ENCODE results near the gene GPR107.

GPR107 gene

DNA sequence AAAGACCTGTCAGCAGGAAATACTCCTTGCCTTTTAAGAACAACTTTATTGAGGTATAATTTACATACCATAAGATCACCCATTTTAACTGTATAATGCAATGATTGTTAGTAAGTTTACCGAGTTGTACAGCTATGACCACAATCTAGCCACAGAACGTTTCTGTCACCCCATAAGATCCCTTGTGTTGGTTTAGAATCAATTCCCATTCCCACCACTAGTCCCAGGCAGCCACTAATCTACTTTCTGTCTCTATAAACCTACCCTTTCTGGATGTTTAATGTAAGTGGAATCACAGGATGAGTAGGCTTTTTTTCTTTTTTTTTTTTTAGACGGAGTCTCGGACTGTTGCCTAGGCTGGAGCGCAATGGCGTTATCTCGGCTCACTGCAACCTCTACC is 4.4 kb downstream of the GPR107 start:
- DNase-seq: peak in 1 of 5 donors; percentile 16

DNA sequence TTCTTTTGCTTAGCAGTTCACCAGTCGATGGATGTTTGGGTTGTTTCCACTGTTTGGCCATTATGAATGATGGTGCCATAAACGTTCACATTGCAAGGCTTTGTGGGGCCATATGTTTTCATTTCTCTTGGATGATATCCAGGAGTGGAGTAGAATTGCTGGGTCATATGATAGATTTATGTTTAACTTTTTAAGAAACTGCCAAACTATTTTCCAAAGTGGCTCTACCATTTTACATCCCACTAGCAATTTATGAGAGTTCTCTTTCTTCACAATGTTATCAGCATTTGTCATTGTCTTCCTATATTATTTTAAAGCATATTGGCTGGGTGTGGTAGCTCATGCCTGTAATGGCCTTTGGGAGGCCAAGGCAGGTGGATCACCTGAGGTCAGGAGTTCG is 5.2 kb downstream of the GPR107 start:
- no peak for DNase-seq

DNA sequence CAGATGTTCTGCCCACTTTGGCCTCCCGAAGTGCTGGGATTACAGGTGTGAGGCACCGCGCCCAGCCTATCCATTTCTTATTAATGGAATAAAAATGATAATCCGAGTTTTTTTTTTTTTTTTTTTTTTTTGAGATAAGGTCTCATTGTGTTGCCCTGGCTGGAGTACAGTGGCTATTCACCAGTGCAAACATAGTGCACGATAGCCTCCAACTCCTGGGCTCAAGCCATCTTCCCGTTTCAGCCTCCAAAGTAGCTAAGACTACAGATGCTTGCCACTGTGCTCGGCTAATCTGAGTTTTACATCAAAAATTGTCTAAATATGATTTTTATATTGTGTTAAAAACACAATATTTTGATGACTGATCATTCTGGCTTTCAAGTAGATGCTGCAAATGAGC is 6.6 kb downstream of the GPR107 start:
- DNase-seq: no peak

DNA sequence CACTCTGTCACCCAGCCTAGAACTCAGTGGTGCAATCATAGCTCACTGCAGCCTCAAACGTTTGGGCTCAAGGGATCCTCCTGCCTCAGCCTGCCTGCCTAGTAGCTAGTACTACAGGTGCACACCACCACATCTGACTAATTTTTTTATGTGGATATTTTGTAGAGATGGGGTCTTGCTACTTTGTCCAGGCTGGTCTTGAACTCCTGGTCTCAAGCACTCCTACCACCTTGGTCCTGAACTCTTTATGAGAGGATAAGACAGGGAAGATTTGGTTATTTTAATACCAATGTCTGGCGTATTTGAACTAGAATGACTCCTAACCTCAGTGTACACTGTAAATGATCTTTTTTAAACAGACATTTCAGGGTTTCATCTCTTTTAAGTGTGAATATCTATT is 9.0 kb downstream of the GPR107 start:
- no peak for DNase-seq

DNA sequence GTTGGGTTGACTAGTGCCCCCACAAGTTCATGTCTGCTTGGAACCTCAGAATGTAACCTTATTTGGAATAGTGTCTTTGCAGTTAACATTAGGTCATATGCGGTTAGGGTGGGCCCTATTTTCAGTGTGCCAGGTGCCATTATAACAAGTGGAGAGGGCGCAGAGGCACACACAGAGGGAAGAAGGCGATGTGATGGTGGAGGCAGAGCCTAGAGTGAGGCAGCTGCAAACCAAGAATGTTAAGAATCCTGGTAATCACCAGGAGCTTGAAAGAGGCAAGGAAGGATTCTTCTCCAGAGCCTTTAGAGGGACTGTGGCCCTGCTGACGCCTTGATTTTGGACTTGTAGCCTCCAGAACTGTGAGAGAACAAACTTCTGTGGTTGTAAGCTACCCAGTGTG is 10.9 kb downstream of the GPR107 start:
- no peak for DNase-seq

DNA sequence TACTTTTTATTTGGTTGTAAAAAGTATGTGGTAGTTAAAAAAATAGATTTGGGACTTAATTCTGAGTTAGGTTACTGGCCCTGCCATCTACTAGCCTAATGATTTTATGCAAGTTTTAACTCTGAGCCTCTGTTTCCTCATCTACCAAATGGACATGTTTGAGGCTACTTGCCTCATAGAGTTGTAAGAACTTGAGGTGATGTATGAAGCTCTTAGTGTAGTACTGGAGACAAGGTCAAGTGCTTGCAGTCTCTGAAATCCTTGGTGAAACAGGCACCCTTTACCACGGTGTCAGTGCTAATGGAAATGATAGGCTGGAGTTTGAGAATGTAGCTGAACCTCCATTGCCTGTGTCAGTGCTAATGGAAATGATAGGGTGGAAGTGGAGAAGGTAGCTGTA is 15.3 kb downstream of the GPR107 start:
- no peak for DNase-seq

DNA sequence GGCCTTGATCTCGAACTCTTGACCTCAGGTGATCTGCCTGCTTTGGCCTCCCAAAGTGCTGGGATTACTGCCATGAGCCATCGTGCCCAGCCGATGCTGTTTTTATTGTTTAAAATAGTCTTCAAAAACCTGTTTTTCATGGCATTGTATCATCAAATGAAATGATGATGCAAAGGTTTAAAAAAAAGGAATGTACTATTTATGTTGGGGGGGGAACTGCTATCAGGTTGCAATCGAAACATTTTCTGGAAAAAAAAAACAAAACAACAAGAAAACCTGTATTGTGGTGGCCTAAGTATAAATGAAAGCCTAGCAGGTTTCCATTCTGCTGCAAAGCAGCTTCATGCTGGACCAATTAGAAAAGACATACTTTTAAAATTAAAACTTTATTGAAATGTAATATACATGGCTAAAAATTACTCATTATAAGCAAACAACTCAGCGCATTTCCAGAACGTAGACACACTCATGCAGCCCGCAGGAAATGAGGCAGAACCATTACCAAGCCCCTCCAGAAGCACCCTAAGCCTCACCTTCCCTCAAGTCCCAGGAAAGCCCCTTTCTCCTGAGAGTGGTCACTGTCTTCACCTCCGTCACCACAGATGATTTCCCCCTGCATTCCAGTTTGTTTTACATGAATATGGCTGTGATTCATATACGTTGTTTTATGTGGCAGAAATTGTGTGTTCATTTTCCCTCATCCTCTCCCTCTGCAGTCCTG is 19.0 kb downstream of the GPR107 start:
- DNase-seq: no peak

DNA sequence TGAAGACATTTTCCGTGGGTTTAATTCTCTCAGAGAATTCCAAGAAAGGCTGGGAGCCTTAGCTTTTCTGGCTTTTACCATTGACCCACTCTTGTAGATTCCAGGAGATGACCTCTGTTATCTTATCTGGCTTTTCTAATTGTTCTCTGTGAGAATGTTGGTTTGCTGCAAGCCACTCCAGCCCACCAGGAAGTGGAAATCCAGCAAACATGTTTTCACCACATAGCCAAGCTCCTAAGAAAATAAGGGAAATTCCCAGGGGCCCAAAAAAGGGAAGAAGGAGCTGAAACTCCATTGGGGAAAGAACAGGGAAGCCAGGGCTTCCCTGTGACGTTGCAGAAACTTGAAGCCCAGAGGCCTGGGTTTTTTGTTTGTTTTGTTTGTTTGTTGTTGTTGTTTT is 19.7 kb downstream of the GPR107 start:
- no peak for DNase-seq

DNA sequence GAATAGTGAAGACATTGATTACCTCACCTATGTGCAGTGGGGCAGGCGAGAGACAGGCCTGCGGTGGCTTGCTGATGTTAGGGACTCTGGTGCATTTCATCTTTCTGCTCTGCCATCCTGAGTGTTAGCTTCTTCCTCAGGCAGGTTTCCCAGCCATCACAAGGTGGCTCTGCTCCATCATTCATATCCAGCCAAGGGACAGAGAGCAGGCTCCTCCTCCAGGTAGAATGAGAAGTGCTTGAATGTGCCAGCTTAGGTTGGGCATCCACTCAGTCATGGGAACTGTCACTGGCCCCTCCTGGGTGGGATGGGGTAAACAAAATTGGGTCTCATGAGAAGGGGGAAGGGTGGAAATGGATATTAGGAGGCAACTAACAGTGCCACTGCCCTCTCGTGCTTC is 24.8 kb downstream of the GPR107 start:
- no peak for DNase-seq

DNA sequence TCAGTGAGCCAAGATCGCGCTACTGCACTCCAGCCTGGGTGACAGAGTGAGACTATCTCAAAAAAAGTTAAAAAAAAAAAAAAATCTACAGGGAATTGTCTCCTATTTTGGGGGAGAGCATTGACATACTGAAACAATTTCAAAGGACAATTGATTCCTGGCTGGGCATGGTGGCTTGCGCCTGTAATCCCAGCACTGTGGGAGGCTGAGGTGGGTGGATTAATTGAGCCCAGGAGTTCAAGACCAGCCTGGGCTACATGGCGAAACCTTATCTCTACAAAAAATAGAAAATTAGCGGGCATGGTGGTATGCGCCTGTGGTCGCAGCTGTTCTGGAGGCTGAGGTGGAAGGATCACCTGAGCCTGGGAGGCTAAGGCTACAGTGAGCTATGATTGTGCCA is 30.6 kb downstream of the GPR107 start:
- DNase-seq: no peak

DNA sequence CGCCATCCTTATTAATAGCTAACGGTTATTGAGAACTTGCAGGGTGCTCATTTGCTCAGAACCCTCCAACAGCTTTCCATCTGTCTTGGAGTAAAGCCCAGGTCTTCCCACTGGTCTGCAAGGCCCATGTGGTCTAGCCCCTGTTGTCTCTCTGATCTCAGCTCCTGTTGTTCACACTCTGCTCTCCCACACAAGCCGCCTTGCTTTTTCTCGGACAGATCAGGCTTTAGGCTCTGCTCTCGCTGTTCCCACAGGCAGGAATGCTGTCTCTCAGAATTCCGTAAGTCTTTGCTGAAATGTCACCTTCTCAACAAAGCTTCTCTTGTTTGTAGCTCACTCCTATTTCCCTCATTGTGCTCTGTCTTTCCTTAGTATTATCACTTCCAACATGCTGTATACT is 34.3 kb downstream of the GPR107 start:
- no peak for DNase-seq

DNA sequence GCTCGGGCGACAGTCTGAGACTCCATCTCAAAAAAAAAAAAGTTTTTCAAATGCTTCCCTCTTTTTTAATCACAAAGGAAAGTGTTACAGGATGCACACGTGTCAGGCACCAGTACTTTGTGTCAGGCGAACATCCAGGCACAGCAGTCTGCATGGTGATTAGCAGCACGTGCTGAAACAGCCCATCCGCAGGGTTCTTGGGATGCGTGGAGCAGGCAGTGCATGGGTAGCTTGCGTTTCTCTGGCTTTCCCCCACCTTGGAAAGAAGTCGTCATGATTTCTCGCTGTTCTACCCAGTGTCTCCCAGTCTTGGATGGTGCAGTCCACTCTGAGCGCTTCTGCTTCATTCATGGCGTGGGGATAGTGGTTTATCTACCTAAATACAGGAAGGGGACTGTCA is 35.4 kb downstream of the GPR107 start:
- no peak for DNase-seq

DNA sequence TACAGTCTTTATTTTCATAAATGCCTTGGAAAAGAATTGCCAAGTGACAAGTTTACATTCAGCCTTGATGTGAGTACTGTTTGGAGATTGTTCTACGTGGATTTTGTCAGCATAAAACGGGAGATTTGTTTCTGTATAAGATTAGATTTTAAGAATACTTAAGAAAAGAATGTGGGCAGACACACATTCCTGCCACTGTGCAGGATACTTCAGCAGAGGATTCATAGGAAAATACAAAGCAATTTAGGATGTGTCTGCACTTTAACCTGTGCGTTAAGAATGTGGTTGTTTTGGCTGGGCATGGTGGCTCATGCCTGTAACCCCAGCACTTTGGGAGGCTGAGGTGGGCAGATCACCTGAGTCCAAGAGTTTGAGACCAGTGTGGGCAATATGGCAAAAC is 37.2 kb downstream of the GPR107 start:
- DNase-seq: no peak

DNA sequence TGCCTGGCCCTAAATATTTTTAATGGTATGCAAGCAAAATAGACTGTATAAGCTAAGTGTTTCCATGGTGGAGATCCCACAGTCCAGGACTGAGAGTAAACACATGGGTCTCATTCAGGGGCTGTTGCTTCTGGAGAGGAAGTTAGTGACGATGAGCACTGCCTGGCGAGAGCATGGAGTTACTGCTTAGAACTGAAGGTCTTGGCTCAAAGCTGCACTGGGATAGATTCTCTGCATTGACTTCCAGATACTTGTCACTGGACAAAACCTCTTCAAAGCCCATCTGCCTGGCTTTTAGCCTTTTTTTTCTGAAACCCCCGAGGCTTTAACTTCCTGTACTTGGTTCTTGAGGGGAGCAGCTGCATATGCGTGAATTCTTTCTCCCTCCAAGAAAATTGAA is 39.2 kb downstream of the GPR107 start:
- DNase-seq: no peak

DNA sequence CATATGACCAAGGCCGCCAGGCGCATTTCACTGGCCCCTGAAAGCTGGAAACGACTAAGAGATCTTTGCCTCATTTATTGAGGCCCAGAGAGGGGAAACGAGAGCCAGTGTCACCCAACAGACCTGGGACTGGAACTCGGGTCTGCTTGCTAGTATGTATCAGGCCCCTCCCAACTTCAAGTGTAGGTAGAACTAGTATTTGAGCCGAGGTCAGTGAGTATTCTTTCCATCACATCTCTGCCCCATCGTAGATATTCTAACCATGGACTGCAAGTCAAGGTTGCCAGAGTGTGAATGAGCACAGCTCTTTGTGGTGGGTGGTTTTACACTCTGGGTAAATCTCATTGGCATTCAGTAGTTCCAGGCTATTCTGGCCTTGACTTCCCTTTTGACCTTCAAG is 42.2 kb downstream of the GPR107 start:
- DNase-seq: no peak

DNA sequence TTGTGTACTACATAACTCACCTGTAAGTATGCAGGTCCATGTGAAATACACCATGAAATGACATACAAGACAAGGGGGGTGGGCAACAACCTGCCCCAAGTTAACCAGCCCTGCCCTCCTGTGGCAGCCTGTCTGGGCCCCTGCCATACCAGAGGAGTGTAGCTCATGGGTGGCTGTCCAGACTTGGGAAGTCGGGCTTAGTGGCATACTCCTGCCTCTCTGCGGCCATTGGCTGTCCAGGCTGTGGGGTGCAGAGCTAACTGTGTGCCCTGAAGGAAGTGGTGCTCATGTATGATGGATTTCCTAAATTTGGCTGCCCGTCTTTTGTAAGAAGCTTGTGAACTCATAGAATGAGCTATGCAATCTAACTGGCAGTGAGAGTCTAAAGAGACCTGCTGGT is 47.0 kb downstream of the GPR107 start:
- DNase-seq: no peak

DNA sequence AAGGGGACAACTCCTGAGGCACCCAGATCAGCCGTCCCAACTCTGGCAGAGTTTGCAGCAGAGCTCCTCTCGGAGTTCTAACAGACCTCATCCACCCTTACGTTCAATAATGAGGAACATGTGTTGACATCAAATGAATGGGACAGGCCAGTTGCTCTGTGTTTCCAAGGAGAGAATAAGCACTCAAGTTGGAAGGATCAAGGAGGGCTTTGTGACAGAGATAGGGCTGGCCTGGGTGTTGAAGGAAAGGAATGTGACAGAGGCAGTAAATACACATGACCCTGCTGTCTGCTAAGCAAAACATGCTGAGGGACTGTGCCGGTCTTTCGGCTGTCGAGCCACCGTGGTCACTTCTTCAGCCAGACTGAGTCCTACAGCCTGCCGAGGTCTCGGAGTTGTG is 48.2 kb downstream of the GPR107 start:
- DNase-seq: no peak

DNA sequence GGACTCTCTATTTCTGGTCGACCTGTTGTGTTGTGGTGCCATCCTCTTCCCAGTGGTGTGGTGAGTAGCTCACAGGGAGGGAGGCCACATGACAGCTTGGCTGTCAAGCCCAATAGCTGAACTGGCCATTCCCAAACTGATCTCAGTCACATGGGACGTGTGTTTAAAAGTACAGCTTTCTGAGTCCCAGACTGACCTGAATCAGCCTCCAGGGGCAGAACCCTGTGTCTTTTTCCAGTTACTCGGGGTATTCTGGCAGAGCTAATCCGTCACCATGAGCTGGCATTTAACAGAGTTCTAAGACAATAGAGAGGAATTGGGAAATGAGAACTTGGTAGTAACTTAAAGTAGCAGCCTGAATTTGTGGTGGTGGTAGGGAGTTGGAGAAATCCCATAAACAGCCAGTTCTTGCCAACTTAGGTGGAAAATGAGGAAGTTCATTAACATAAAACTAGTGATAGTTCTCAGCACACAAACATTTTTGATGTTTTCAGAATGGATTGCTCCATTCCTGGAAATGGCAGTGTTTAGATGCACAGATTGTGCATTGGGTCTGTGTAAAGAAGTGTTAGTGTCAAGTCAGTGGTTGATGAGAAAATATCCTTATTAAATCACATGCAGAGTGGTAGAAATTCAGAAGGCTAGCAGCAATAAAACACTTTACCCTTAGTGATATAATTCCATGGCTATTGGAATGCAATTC is 50.9 kb downstream of the GPR107 start:
- DNase-seq: no peak

DNA sequence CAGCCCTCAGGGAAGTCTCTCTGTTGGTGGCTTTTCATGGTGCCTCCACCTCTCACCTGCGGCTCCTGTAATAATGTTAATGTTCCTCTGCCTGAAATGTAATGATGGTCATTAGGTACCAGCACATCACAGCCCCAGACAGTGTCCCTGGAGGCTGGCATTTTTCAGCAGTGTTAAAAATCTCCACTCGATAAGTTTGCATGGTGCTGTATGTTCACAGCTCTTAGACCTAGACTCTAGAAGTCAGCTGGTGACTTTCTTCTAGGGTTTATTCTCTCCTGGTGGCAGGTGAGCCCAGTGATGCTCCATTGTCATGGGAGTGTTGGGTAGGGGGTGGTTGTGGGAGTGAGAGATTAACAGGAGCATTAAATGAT is 53.1 kb downstream of the GPR107 start:
- no peak for DNase-seq

DNA sequence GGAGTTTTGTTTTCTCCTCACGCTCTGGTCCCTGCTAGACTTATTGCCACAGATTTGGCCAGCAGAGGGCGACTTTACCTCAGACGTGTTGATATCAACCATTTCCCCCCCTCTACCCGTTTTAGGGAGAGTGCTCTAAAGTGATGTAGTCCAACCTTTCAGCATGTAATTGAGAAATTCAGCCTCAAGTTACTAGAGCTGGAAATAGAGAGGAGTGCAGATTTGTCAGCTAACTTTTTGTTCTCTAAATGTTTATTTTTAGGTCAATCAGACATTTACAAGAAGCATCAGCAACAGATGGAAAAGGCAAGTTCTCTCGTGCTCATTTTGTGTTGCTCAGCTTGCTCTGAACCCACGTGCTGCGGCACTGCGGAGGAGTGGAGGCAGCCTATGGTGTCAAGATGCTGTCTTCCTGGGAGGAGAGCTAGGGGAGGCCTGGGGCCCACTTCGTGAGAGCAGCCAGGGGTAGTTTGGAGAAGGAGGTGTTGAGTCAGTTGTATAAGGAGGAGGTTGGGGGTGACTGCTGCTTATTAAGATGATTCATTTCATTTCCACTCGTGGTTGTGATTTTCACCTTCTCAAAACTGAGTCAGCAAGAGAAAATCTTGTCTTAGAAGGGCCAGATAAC is 53.6 kb downstream of the GPR107 start:
- peak; percentile 50 to 82 (median 70) for DNase-seq

DNA sequence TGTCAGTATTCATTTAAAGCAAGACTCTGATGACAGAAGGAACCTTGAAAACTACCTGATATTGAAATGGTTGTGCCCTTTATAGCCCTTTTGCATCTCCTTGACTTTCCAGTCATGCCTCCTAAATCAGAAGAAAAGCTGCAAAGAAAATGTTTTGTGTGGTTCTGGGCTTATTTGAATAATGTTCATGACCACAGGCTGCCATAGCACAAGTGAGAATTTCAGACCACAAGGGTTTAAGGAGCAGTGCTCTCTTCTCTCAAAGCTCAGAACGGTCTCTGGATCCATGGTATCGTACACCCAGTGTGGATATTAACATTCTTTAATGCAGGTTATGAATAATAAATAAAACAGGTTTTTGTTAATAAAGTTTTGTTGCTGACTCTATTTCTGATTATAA is 54.2 kb downstream of the GPR107 start:
- DNase-seq: no peak

DNA sequence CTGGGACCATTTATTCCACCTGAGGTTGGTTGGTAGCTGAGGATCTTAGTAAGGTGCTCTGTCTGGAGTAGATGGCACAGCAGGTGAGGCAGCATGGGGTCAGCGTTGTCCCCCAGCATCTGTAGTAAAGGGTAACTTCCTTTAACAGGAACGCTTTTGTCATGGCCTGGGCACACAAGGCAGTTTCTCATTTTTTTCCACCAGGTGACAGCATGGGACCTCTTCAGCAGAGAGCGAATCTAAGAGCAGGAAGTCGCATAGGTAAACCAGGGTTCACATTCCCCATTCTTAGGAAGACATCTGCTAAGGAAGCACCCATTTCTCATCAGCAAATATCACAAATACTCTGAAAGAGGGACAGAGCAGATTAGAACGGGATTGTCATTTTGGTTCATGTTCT is 56.5 kb downstream of the GPR107 start:
- DNase-seq: no peak

DNA sequence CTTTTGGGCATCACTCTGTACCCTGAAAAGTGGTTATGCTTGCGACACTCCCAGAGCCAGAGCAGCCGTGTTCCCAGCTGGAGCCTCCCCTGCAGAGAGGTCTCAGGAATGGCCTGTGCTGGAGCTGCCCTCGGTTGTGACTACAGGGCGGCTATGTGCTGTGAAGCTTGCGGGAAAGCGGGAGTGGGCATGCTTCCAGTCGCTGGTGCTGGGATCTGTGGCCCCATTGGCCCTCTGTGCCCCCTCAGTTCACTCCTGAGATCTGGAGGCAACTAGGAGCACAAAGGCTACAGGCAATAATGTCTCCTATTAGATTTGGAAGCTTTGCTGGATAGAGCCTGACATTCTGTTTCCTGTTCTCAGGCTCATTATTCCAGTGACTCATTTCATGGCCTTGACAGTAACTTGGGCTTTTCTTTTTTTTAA is 56.9 kb downstream of the GPR107 start:
- no peak for DNase-seq

DNA sequence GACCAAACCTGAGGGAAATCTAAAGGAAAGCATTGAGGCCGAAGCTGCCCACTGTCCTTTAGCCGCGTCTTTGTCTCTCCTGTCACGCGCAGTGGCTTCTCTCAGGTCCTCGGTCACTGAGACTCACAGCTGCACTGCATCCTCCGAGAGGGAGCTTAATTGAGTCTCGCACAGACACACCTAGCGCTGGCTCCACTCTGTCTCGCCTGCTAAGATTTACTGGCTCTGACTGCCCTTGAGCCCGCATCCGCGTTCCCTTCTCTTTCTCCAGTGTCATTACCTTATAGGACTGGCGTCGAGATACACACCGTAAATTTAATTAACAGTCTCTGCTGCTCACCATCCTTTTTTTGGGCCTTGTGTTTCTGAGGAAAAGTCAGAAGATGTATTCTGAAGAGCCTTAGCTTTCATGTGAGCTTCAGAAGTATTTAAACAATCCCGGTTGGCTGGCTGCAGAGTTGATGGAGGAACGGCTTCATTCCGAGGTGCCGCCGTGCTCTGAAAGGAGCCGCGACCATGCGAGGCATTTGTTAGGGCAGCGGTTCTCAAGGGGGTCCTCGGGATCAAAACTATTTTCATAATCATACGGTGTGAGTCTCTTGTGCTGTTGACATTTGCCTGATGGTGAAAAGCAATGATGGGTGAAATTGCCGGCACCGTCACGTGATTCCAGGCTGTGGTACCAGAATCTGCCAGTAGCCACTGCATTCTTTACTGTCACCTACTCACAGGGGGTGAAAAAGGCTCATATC is 58.3 kb downstream of the GPR107 start:
- DNase-seq: no peak

Measured in T-helper 1 cell (primary cell).